Stomach smooth muscle (tissue), 2 donors: Measurements from ENCODE around the gene TMEM51.

Experiments used
- H3K27ac ChIP-seq: one replicate; pipeline ENCODE4 v1.7.0; 2013; ENCODE audit warnings: mild to moderate bottlenecking, low read length, inconsistent platforms
- H3K27me3 ChIP-seq, 2 donors: one replicate each; pipeline ENCODE4 v1.7.0; 2013; ENCODE audit warnings: low read length in 2 of 2; ENCODE audit not compliant: insufficient read depth in 2 of 2, control insufficient read depth in 1 of 2
- H3K36me3 ChIP-seq, 2 donors: one replicate each; pipeline ENCODE4 v1.7.0; 2013; ENCODE audit warnings: low read length in 2 of 2; ENCODE audit not compliant: control insufficient read depth in 2 of 2, insufficient read depth in 2 of 2
- H3K4me1 ChIP-seq: one replicate; pipeline ENCODE4 v1.7.0; 2013; ENCODE audit warnings: low read length; ENCODE audit not compliant: control insufficient read depth, insufficient read depth
- H3K4me3 ChIP-seq, 2 donors: one replicate each; pipeline ENCODE4 v1.7.0; 2013; ENCODE audit warnings: low read length in 2 of 2
- H3K9ac ChIP-seq, 2 donors: one replicate each; pipeline ENCODE4 v1.7.0; 2013; ENCODE audit warnings: low read length in 2 of 2, mild to moderate bottlenecking in 1 of 2
- H3K9me3 ChIP-seq, 2 donors: one replicate each; pipeline ENCODE4 v1.7.0; 2013; ENCODE audit warnings: low read length in 2 of 2; ENCODE audit not compliant: control insufficient read depth in 2 of 2
- donor health status: healthy.
- donor health status: Pancreatic carcinoma.

TMEM51 gene

DNA sequence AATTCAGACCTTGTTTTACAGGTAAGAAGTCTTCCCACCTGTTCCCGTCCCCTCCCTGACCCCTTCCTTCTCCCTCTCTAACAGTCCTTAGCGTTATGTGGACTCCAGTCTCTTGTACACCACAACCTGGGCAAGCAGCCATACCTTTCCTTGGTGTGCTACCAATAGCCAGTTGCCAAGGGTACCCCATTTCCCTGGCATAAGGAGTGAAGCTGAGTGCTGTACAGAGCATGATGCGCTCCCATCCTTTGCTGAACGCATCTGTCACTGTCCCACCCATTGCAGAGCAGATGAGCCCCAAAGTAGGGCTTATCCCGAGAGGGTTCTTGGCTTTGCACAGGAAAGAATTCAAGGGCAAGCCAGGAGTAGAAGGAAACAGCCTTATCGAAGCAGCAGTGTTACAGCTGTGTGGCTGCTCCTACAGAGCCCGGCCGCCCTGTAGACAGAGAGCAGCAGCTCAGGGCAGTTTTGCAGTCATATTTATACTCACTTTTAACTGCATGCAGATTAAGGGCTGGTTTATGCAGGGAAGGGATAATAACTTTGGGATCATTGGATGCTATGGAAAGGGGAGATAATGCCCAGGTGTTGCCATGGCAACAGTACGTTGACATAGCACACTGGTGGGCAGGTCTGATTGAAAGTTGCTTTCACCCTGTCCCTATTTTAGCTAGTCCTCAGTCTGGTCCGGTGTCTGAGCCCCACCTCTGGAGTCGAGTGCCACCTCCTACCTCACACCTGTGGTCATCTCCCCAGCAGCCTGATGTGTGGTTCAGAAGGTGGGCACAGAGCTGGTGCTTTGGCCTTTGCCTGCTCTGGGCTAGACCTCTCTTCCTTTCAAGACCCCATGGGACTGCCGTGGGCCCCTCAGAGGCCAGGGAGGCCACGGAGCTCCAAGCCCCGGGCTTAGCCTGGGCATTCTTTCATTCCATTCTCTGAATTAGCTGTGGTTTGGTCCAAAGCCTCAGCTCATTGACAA, 98.6 kb downstream of the TMEM51 start:
- Histone ChIP-seq H3K27me3 (no peaks in the 10 kb centered on the region), H3K36me3 (no peaks in the 10 kb centered on the region), H3K27ac (no peak overlapping the region), H3K9me3 (no peaks in the 10 kb centered on the region), H3K9ac (no peak overlapping the region), H3K4me3 (no peak overlapping the region), H3K4me1 (peaks cover 15% of the 10 kb centered on the region)

DNA sequence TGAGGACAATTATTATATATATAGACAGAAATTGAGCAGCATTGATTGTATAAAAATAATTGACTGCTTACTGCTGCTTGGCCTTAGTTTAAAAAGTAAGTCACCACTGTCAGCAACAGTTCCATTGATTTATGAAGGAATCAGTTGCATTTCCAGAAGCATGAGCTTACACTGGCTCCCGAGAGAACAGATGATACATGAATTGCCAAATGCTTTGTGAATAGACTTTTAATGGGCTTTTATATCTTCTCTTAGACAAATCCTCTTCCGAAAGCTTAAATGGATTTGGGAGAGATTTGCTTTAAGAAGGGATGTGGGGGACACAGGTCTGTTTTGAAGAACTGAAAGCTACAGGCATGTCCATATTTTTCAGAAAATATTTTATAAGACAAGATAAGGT, 101.0 kb downstream of the TMEM51 start:
- Histone ChIP-seq H3K4me3 (no peak overlapping the region), H3K9me3 (no peaks in the 10 kb centered on the region), H3K36me3 (no peaks in the 10 kb centered on the region), H3K27ac (no peak overlapping the region), H3K9ac (no peak overlapping the region), H3K4me1 (peaks cover 18% of the 10 kb centered on the region), H3K27me3 (no peaks in the 10 kb centered on the region)

DNA sequence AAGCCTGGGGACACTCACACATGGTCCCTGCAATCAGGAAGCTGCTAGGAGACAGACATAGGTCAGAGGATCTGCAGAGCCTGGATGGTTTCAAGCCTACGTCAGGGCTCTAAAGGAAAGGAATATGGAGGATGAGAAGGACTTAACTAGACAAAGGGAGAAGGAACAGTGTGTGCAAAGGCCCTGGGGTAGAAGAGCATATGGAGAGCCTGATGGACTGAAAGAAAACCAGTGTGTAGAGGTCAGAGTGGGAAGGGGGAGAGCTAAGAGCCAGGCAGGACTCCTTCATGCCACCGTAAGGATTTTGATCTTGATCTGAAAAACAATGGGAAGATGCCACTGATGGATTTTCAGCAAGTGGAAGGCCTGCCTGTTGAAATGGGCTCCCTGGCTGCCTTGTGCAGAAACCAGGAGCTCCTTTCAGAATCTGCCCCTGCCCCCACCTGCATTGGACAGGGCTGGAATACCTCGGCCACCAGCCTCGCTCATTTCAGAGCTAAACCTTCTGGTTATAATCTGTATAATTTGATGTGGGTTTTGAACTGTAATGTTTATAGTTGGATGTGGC, 102.1 kb downstream of the TMEM51 start:
- peaks cover 29% of the 10 kb centered on the region for H3K4me1 ChIP-seq
- no peaks in the 10 kb centered on the region for H3K9me3 ChIP-seq
- no peaks in the 10 kb centered on the region for H3K27me3 ChIP-seq
- H3K36me3 ChIP-seq, result no peaks in the 10 kb centered on the region
- H3K9ac ChIP-seq, result no peak overlapping the region
- H3K4me3 ChIP-seq, result no peak overlapping the region
- H3K27ac ChIP-seq, result no peak overlapping the region

GRCh38 chr1:15256584-15256983, 103.0 kb downstream of the TMEM51 start:
- Histone ChIP-seq H3K4me1 (peaks cover 33% of the 10 kb centered on the region), H3K36me3 (no peaks in the 10 kb centered on the region), H3K27ac (no peak overlapping the region), H3K9ac (no peak overlapping the region), H3K27me3 (no peaks in the 10 kb centered on the region), H3K9me3 (no peaks in the 10 kb centered on the region), H3K4me3 (no peak overlapping the region)

- Histone ChIP-seq H3K9ac (no peak overlapping the region), H3K36me3 (no peaks in the 10 kb centered on the region), H3K27me3 (no peaks in the 10 kb centered on the region), H3K4me3 (no peak overlapping the region), H3K9me3 (no peaks in the 10 kb centered on the region), H3K27ac (no peak overlapping the region), H3K4me1 (peaks cover 34% of the 10 kb centered on the region)
Measured at GRCh38 chr1:15257309-15257708, 103.8 kb downstream of the TMEM51 start.

DNA sequence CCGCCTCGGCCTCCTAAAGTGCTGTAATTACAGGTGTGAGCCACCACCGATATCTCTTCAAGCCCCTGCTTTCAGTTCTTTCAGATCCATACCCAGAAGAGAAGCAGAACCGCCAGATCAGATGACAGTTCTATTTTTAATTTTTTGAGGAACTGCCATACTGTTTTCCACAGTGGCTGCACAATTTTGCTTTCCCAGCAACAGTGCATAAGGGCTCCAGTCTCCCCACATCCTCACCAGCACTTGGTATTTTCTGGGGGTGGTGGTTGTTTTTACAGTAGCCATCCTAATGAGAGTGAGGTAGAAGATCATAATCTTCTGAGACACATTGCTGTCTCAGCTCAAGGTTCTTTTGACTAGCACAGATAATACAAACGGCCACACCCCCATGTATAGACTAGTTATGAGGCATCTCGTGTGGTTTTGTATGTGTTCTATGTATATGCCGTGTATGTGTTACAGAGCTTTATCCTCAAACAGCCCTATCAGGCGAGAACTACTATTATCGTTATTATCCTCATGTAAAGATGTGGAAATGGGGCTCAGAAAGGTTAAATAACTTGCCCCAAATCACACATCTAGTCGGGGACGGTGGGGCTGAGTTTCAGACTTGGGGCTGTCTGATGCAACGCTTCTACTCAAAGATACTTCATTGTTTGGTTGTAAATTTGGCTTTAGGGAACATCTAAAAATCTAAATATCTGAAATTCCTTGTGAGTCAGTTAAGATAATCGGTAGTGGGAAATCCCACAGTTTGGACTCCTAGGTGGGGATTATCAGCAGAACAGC, 105.5 kb downstream of the TMEM51 start:
- no peaks in the 10 kb centered on the region for H3K36me3 ChIP-seq
- H3K4me1 ChIP-seq, result peaks cover 32% of the 10 kb centered on the region
- no peaks in the 10 kb centered on the region for H3K27me3 ChIP-seq
- H3K4me3 ChIP-seq, result no peak overlapping the region
- H3K9ac ChIP-seq, result no peak overlapping the region
- no peaks in the 10 kb centered on the region for H3K9me3 ChIP-seq
- H3K27ac ChIP-seq, result no peak overlapping the region

DNA sequence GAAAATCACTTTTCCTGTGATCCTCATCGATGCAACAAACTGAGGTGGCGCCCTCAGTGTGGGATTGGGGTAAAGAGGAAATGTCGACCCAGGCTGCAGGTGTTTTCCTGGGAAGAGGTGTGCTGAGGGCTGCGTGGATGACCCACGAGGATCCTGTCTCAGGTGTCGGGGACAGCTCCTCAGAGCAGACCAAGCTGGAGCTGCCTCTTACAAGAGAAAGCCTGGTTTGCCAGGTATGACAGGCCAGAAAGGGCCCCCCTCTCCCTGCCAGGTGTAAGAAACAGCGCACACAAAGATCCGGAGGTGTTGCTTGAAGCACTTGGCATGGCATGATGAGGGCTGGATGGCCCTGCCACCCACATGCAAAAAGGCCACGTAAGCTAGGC, 106.1 kb downstream of the TMEM51 start:
- Histone ChIP-seq H3K27ac (peak overlapping the region; percentile 37), H3K27me3 (no peaks in the 10 kb centered on the region), H3K4me3 (no peak overlapping the region), H3K9ac (no peak overlapping the region), H3K36me3 (no peaks in the 10 kb centered on the region), H3K4me1 (peaks cover 32% of the 10 kb centered on the region), H3K9me3 (no peaks in the 10 kb centered on the region)

- no peaks in the 10 kb centered on the region for H3K9me3 ChIP-seq
- peaks cover 32% of the 10 kb centered on the region for H3K4me1 ChIP-seq
- no peaks in the 10 kb centered on the region for H3K36me3 ChIP-seq
- no peaks in the 10 kb centered on the region for H3K27me3 ChIP-seq
- no peak overlapping the region for H3K4me3 ChIP-seq
- no peak overlapping the region for H3K9ac ChIP-seq
- peak overlapping the region; percentile 37 for H3K27ac ChIP-seq
Measured at GRCh38 chr1:15260418-15261154, 107.0 kb downstream of the TMEM51 start.

GRCh38 chr1:15261155-15262002, 107.8 kb downstream of the TMEM51 start:
- peaks cover 32% of the 10 kb centered on the region for H3K4me1 ChIP-seq
- H3K9me3 ChIP-seq, result no peaks in the 10 kb centered on the region
- H3K27ac ChIP-seq, result peak overlapping the region; percentile 37
- H3K36me3 ChIP-seq, result no peaks in the 10 kb centered on the region
- H3K9ac ChIP-seq, result peak overlapping the region in 1 of 2 donors; percentile 13
- peak overlapping the region in 1 of 2 donors; percentile 22 for H3K4me3 ChIP-seq
- no peaks in the 10 kb centered on the region for H3K27me3 ChIP-seq
